OCI-LY1 (cell line): ENCODE data around the gene ITSN1.

Source experiments
- EZH2 ChIP-seq: fragments of 200-600 bp; sonication (generic), shearing (Covaris generic); IDR thresholded peaks from 2 replicates; pipeline ENCODE4 v1.8.0; 2017; ENCODE audit warnings: borderline replicate concordance, mixed run types, mild to moderate bottlenecking, antibody characterized with exemption, low read length, moderate library complexity, mixed read lengths
- TF ChIP-seq, protein P1 (sequence below): fragments of 200-600 bp; sonication (generic), shearing (Covaris generic); IDR thresholded peaks from 2 replicates; pipeline ENCODE4 v1.5.1; 2017; ENCODE audit warnings: mild to moderate bottlenecking, antibody characterized with exemption, low read length, moderate library complexity, mixed read lengths

DNA sequence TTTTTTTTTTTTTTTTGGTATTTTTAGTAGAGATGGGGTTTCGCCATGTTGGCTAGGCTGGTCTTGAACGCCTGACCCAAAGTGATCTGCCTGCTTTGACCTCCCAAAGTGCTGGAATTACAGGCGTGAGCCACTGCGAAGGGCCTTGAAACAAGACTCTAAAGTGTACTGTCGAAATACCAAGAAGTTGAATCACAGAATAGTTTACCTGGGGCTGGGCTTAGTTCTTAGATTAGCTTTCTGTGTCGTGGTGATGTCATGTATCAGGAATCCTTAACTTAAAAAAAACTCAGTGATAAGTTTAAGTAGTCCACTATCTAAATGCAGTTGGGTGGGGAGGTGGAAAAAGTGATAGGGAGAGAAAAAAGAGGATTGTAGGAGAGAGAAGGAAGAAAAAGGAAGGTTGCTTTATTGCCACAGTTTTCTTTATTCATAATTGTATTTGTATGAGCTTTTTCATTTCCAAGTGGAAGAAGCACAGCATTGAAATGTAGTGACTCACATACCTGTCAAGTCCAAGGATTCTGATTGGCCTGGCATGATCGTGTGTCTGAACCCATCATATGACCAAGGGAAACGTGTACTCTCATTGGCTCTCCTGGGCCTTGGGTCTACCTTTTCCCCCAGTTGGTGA, 13.4 kb downstream of the ITSN1 start:
- TF ChIP-seq, protein P1, sequence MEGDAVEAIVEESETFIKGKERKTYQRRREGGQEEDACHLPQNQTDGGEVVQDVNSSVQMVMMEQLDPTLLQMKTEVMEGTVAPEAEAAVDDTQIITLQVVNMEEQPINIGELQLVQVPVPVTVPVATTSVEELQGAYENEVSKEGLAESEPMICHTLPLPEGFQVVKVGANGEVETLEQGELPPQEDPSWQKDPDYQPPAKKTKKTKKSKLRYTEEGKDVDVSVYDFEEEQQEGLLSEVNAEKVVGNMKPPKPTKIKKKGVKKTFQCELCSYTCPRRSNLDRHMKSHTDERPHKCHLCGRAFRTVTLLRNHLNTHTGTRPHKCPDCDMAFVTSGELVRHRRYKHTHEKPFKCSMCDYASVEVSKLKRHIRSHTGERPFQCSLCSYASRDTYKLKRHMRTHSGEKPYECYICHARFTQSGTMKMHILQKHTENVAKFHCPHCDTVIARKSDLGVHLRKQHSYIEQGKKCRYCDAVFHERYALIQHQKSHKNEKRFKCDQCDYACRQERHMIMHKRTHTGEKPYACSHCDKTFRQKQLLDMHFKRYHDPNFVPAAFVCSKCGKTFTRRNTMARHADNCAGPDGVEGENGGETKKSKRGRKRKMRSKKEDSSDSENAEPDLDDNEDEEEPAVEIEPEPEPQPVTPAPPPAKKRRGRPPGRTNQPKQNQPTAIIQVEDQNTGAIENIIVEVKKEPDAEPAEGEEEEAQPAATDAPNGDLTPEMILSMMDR = no peak
- TF ChIP-seq EZH2 = no peak
